Transverse colon (tissue), 4 donors: ENCODE data around the gene TOMM40L.

Experiments
- CTCF ChIP-seq, 5 experiments: fragments of 200-600 bp in 3 of 5; fragments of 450-650 bp in 2 of 5; sonication (generic) in 3 of 5; IDR thresholded peaks; 1 replicate in 2 of 5; 2 replicates in 3 of 5; pipeline ENCODE4 v1.5.1; 2016 to 2017; ENCODE audit warnings: antibody characterized with exemption in 5 of 5, inconsistent platforms in 3 of 5, mild to moderate bottlenecking in 2 of 5, moderate library complexity in 1 of 5
- EP300 ChIP-seq: sonication (generic); formaldehyde crosslinking; IDR thresholded peaks from one replicate; pipeline ENCODE4 v1.6.1; 2017; ENCODE audit warnings: antibody characterized with exemption, low read depth
- POLR2A ChIP-seq: fragments of 450-650 bp; IDR thresholded peaks from one replicate; pipeline ENCODE4 v1.6.1; 2016; ENCODE audit warnings: antibody characterized with exemption, mild to moderate bottlenecking, moderate library complexity
- POLR2AphosphoS5 ChIP-seq, 3 donors: sonication (generic); formaldehyde crosslinking; IDR thresholded peaks; one replicate each; pipeline ENCODE4 v1.6.1; 2016; ENCODE audit warnings: antibody characterized with exemption in 3 of 3

- no peak for TF ChIP-seq CTCF (IDR thresholded peaks at IDR 0.05)
- TF ChIP-seq POLR2A = no peak
- TF ChIP-seq EP300 = no peak
- no peak for TF ChIP-seq POLR2AphosphoS5 (IDR thresholded peaks at IDR 0.05)
Measured at GRCh38 chr1:161196521-161197451, 29.1 kb upstream of the TOMM40L start.
